ENCODE data around the gene SURF4. TPM values are rescaled to one million over a fixed set of nuclear protein-coding genes. Genes with fewer than 3 reads are reported as not detected.

The SURF4 gene
- total and polyA plus RNA-seq, 2 of the 13 experiments (the other 11 are each of a cell fraction or from before 2014, with no cell fraction given): 220 to 265 TPM

GRCh38 chr9:133375116-133375723 is 640 bp downstream of the SURF4 start (continued):
- no peak for TF ChIP-seq CENPBD1 (CRISPR knock-in tag; IDR thresholded peaks at IDR 0.05; ENCODE audit: borderline replicate concordance, low read depth)
- 0 out of 2 replicates have a peak, but pooled peaks have one; percentile 64 for TF ChIP-seq ZNF232 (CRISPR knock-in tag; IDR thresholded peaks at IDR 0.05; ENCODE audit: borderline replicate concordance)
- TF ChIP-seq CEBPZ (IDR thresholded peaks at IDR 0.05; ENCODE audit: low read length): no peak
- no peak for TF ChIP-seq THAP9 (CRISPR knock-in tag; IDR thresholded peaks at IDR 0.05; ENCODE audit: borderline replicate concordance)
- no peak for TF ChIP-seq ZNF121 (CRISPR knock-in tag; IDR thresholded peaks at IDR 0.05)
- TF ChIP-seq KLF12 (CRISPR knock-in tag; IDR thresholded peaks at IDR 0.05; ENCODE audit: borderline replicate concordance): no peak
- no peak for TF ChIP-seq SIN3B (IDR thresholded peaks at IDR 0.05; ENCODE audit: low read length)
- TF ChIP-seq DNMT3B (CRISPR knock-in tag; conservative IDR thresholded peaks at IDR 0.05): no peak
- TF ChIP-seq ZNF772 (CRISPR knock-in tag; IDR thresholded peaks at IDR 0.05): 0 out of 2 replicates have a peak, but pooled peaks have one; percentile 27
- no peak for TF ChIP-seq TP53 (CRISPR knock-in tag; conservative IDR thresholded peaks at IDR 0.05)
- no peak for TF ChIP-seq ZSCAN5A (CRISPR knock-in tag; IDR thresholded peaks at IDR 0.05; ENCODE audit: borderline replicate concordance)
- no peak for TF ChIP-seq MZF1 (CRISPR knock-in tag; IDR thresholded peaks at IDR 0.05; ENCODE audit: borderline replicate concordance)
- TF ChIP-seq BATF2 (CRISPR knock-in tag; IDR thresholded peaks at IDR 0.05): no peak
- no peak for TF ChIP-seq ZBTB34 (CRISPR knock-in tag; IDR thresholded peaks at IDR 0.05)
- TF ChIP-seq AKAP8 (CRISPR knock-in tag; IDR thresholded peaks at IDR 0.05): no peak
- TF ChIP-seq ZNF3 (CRISPR knock-in tag; IDR thresholded peaks at IDR 0.05): no peak; the same call in 1 of the 2 replicates
- TF ChIP-seq THAP7 (CRISPR knock-in tag; IDR thresholded peaks at IDR 0.05): no peak
- no peak for TF ChIP-seq ZSCAN20 (CRISPR knock-in tag; IDR thresholded peaks at IDR 0.05; ENCODE audit: borderline replicate concordance)
